Erythroblast (primary cell): ENCODE results near the gene PDIA6.

Experiments
- DNase-seq, 2 experiments: peaks; one replicate each; lab custom pipeline; 2025; lab: John Stamatoyannopoulos, UW
- GATA1 ChIP-seq: IDR thresholded peaks from 2 replicates; pipeline ENCODE4 v1.6.1; 2011; ENCODE audit warnings: low read depth, mild to moderate bottlenecking, control low read depth, low read length, moderate library complexity
- POLR2A ChIP-seq: IDR thresholded peaks from 2 replicates; pipeline ENCODE4 v1.6.1; 2011; ENCODE audit warnings: mild to moderate bottlenecking, low read length

The PDIA6 gene

DNA sequence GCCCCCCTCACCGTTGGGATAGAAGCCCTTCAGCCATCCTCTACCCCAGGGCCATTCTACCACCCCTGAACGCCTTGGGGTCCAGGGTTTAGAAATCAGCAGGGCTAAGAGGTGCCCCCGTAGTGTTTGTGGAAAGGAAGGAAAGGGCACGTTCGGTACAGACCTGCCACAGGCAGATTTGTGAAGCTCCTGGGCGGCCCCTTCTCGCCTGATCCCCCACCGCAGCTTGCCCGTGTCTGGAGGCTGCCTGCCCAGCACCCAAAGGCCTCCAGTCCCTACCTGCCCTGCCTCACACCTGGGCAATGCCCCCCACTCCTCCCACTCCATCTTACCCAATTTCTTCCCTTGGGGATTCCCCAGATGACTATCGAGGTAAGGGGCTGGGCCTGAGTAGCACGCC, 69.9 kb downstream of the PDIA6 start:
- TF ChIP-seq POLR2A: no peak
- TF ChIP-seq GATA1: no peak
- no peak for DNase-seq

DNA sequence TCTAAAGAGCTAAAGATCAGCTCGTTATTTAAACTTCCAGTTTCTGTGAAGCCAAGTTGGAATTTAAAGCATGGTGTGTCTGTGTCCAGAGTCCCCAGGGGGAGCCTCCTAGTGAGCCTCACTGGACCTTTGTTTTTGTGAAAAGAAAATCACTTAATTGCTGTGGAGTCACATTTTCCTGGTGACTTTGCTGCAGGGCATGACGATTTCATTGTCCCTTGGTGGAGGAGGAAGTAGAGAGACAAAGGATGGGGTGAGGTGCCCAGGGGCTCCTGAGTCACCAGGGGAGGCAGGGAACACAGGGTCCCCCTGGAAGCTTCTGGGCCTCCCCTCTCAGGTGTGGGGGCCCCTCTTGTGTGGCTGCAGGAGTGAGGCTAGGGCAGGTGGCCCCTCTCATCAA, 71.4 kb downstream of the PDIA6 start:
- TF ChIP-seq POLR2A (no peak), GATA1 (no peak)
- no peak for DNase-seq

DNA sequence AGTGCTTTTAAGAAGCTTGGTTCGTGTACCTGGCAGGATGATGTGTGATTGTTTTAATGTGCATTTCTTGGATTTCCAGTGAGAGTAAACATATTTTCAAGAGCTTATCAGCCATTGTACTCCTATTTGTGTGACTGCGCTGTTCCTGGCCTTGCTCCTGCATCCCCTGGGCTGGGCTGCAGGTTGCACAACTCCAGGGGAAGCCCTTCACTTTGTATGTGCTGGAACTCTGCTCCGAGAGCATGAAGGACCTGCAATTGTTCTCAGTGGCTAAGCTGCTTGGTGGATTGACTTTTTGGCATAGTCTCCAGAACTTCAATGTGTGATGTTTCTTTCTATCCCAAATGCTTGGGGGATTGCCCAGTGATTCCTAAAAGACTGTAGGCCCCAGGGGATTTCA, 72.4 kb downstream of the PDIA6 start:
- no peak for DNase-seq
- TF ChIP-seq POLR2A (no peak), GATA1 (no peak)

DNA sequence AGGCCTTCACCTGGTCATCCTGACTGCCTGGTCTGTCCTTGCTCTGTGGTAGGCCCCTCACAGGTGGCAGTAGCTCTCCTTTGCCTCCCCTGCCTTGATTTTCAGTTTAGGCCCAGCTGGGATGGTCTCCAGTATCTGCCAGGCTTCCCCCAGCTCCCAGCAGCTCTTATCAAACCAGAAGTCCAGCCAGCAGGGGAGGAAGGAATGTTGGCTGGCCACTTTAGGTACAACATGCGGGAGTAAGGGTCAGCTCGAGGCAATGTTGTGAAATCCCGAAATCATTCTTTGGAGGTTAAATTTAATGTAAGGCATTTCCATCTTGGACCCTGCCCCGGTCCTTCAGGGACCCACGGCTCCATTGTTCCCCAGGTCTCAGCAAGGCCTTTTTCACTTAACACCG, 74.4 kb downstream of the PDIA6 start:
- no peak for TF ChIP-seq GATA1
- no peak for TF ChIP-seq POLR2A
- DNase-seq: no peak

DNA sequence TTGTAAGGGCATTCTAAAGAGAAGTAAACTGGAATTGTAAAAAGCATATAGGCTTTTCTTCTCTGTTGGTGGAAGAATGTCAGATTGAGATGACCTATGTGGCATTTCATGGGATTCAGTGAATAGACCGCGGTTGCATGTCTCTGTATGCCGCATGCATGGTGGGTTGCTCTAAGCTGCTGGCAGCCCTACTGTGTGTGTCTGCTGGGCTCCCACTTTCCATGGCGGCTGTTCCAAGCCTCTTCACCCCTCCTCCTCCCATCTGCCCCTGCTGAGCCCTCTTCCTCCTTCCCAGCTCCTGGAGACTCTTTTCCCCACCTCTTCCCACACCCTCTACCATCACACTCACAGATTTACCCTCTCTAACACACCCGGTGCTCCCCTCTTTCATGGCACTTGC, 78.6 kb downstream of the PDIA6 start:
- no peak for DNase-seq
- no peak for TF ChIP-seq POLR2A
- no peak for TF ChIP-seq GATA1

DNA sequence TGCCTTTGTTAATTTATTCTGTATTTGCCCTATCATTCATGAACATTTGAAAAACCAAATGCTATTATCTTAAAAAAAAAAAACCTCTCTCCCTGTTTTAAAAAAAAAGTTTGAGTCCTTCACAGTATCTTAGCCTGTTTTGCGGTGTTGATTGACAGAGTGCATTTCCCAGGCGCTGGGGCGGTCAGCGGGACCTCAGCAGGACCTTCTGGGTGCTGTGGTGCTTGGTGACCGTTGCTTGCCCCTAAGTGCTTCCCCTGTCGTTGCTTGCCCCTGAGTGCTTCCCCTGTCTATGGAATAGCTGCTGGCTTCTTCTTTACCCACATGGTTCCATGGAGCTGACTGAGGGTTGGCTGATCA, 79.0 kb downstream of the PDIA6 start:
- no peak for TF ChIP-seq GATA1
- no peak for TF ChIP-seq POLR2A
- DNase-seq: no peak
